Stimulated activated CD8-positive, alpha-beta memory T cell treated with anti-CD3 and anti-CD28 coated beads, Interleukin-15, amount 100 ng/mL, for 48 hours (primary cell): ENCODE measurements around the gene SYTL3.

Source experiments
- DNase-seq, 2 donors: peaks; one replicate each; pipeline ENCODE4 v3.0.0-alpha.2; 2020; ENCODE audit warnings: low read depth in 2 of 2

SYTL3 gene

GRCh38 chr6:158725704-158726103, 75.8 kb downstream of the SYTL3 start:
- DNase-seq, result no peak

GRCh38 chr6:158729906-158730540, 80.2 kb downstream of the SYTL3 start:
- no peak for DNase-seq

GRCh38 chr6:158730541-158730907, 80.7 kb downstream of the SYTL3 start:
- no peak for DNase-seq

DNA sequence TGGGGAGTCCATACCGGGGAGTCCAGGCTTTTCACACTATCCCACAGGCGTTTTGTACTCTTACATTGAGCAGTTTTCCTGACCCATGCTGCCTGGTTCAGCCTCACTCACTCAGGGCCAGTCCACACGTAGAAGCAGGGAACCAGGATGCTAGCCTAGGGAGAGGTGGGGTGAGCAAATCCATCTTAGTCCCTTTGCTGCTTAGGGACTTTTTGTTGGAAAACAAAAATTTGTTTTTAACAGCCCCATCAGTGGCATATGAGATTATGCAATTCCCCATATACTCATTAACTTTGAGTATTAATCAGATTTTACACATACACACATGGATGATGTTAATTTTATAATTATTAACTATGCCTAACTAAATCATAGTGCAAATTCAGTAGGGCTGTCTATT, 85.2 kb downstream of the SYTL3 start:
- DNase-seq, result no peak

DNA sequence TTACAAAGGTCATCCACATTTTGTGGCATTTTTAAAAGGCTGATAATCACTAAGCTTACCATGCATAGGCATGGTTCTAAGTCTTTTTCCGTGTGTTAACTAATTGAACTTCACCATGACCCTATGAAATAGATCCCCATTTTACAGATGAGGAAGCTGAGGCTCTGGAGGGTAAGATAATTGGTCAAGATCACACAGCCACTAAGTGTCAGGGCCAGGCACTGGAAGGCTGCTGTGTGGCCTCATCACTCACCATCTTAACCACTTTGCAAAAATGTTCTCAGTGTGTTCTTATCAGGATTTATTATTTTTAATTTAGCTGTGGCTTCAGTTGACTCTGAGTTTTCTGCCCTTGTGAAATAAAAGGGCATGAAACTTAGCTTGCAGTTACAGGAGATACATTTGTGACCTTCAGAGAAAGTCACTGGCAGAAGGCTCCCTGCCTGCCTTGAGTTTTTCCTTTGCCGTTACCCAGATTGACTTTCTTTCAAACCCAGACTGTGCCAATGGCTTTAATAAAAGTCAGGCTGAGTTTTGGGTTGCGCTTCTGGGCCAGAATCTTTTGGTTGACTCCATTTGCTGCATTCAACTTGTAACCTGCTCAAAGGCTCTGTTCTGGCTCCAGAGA, 87.3 kb downstream of the SYTL3 start:
- no peak for DNase-seq

DNA sequence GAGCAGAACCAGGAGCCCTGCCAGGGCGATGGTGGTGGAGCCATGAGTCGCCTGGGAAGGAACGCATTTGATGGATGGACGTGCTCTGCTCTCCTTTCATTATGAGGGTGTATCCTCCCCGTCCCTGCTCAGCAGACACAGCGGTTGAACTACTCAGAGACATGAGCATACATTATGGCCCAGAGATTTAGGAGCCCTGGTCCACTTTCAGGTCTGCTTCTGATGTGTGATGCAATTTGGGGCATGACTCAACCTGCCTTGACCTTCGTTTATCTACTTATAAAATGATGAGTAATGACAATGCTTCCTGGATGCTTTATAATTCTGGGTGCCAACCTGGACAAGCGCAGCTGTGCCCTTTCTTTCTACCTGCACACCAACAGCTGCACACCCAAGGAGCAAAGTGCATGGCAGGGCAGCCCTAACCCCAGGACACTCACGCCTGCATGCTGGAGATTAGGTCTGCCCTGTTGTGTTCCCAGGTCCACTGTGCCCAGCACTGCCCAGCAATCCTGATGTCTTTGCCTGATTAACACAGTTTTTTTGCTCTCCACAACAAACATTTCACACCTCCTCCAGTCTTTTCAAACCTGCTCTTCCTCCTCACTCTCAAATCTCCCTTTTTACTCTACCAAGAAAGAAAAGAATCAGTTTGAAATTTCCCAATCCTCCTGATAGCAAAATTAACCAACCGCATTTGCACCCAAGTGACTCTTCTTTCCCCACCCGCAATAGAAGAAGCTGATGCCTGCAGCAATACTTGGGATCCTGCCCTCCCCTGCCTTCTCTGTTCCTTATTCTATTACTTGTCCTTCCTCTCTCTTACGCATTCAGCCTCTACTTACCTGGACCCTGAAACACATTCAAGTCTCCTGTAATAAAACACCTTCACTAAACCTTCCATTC, 88.1 kb downstream of the SYTL3 start:
- no peak for DNase-seq

- no peak for DNase-seq
These were observed 89.8 kb downstream of the SYTL3 start for GRCh38 chr6:158739673-158740072.

GRCh38 chr6:158743033-158743651, 93.3 kb downstream of the SYTL3 start:
- DNase-seq, result no peak

DNA sequence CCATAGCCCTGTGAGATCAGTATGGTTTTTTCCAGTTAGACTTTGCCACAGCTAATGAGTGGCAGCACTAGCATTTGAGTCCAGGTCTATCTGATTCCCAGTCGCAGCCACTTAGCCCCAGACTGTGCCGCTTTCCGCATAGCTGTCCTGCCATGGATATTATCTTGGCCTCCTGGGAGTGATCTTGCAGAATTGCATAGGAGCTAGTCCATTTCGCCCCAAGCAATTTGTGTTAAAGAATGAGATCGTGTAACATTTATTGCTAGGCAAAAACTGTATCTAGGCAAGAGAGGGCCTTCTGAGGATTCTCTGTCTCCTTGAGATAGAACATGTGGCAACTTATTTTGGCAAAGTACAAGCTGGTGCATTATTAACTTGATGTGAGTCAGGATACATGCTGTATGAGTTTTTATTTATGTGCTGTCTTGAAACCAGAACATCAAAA, 95.2 kb downstream of the SYTL3 start:
- no peak for DNase-seq

GRCh38 chr6:158751224-158751623, 101.4 kb downstream of the SYTL3 start:
- DNase-seq, result no peak

DNA sequence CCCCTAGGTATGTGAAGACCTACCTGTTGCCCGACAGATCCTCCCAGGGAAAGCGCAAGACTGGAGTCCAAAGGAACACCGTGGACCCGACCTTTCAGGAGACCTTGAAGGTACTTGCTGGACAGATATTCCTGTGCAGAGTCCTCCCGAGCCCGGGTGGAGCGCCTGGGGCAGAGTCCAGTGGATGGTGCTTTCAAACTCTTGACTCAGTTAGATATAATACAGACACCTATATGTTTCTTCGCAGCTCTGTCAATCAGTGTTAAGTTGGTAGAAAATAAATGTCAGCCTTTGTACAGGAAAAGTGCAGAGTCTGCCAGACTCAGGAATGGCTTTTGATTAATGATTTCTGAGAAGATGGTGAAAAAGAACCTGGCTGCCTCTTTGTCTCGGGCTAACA, 102.1 kb downstream of the SYTL3 start:
- no peak for DNase-seq

DNA sequence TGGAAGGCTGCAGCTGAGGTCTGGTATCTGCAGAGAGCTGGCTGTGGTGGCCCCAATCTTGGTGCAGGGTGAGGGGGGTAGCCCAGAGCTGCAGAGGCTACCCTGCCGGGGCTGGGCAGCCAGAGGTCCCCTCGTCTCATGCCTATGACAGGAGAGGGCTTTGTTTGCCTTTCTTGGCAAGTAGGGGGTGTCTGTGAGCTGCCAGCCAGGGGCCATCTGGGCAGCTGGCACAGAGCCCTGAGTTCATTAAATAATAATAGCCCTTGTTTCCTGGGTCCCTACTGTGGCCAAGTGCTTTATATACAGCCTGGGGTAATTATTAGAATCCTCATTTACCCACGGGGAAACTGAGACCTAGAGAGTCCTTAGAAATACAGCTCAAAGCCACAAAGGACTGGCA, 102.8 kb downstream of the SYTL3 start:
- DNase-seq, result no peak

DNA sequence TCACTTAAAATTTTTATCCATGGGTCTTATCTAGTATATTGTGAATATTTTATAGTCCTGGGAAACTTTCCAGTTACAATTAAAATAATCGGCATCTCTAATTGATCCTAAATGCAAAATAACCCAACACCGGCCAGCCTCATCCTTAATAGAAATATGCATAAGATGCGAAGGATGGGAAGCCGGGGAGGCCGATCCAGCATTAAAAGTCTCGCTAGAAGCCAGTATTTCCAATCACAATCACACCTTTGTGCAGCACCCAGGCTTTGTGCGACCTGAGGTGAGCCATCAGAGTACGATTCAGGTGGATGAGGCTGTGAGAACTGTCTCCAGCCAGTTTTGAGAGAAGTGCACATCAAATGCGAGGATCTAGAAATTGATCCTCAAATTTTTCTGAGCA, 104.0 kb downstream of the SYTL3 start:
- no peak for DNase-seq

- no peak for DNase-seq
These were observed 104.9 kb downstream of the SYTL3 start for GRCh38 chr6:158754738-158755137.

GRCh38 chr6:158755636-158756035, 105.8 kb downstream of the SYTL3 start:
- no peak for DNase-seq

- DNase-seq, result no peak
These were observed 106.3 kb downstream of the SYTL3 start for GRCh38 chr6:158756126-158756525.

- no peak for DNase-seq
These were observed 107.3 kb downstream of the SYTL3 start for GRCh38 chr6:158756977-158757752.

DNA sequence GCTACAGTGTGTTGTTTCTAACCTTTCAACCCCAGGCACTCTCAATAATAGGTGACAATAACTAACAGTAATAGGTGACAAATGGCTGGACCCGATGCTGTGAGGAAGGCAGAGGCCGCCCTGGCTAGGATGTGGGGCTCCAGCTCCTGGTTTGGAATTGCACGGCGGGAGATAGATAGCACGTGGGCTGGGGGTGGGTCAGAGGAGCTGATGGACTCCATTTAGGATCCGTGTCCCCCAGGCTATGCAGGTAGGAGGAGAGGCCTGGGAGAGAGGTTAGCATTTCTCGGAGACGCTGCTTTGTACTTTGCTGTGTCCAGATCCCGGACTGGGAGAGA, 107.9 kb downstream of the SYTL3 start:
- DNase-seq, result no peak

GRCh38 chr6:158758451-158758860, 108.6 kb downstream of the SYTL3 start:
- no peak for DNase-seq

DNA sequence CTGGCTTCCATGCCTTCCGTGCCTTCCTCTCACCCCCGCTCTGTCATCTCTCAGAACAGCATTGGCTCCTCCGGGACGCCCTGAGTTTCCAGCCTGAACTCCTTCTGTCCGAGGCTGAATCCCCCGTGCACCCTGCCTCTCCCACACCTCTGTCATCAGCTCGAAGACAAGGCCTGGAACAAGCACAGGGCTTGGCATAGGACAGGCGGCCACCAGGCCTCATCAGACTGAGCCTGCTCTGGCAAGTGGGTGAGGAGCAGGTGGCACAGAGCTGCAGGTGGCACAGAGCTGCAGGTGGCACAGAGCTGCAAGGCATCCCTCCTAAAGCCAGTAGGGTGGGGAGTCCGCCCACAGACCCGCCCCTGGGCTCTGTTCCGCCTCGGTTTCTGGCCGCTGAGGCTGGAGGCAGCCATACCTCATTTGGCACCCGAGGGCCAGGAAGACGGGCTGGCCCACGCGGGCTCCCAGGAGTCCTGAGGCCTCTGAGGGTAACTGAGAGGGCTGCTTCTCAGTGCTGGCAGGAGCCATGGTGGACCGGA, 109.2 kb downstream of the SYTL3 start:
- DNase-seq, result no peak

- DNase-seq, result no peak
These were observed 110.2 kb downstream of the SYTL3 start for GRCh38 chr6:158759966-158760617.
